AG04450 (cell line): ENCODE measurements around the gene SULT1A2. TPM values are rescaled to one million over a fixed set of nuclear protein-coding genes. Genes with fewer than 3 reads are reported as not detected.

Experiments used
- CTCF ChIA-PET: fragments of 300-600, 350-600 bp; formaldehyde crosslinking; extraction: SDS; loops from one replicate; lab custom pipeline; 2022; ENCODE audit warnings: antibody characterized with exemption, inconsistent platforms; lab: Charles Lee
- POLR2A ChIA-PET: fragments of 350-600 bp; formaldehyde crosslinking; extraction: SDS; loops from one replicate; lab custom pipeline; 2021; ENCODE audit warnings: antibody characterized with exemption, inconsistent platforms; lab: Yijun Ruan, JAX
- DNase-seq: peaks from one replicate; pipeline ENCODE4 v3.0.0-alpha.2; 2011; ENCODE audit warnings: low read depth, low spot score
- H3K27ac ChIP-seq: one replicate; pipeline ENCODE4 v1.5.1; 2012; ENCODE audit warnings: low read depth, low read length, control low read depth
- H3K27me3 ChIP-seq: one replicate; pipeline ENCODE4 v1.6.0; 2012; ENCODE audit warnings: low read length; ENCODE audit not compliant: control insufficient read depth, insufficient read depth
- H3K4me3 ChIP-seq: 2 replicates; pipeline ENCODE4 v1.5.1; 2011; ENCODE audit warnings: mild to moderate bottlenecking, low read depth, low read length, control low read depth
- H3K9me3 ChIP-seq: 2 replicates; pipeline ENCODE4 v1.5.1; 2012; ENCODE audit warnings: low read length; ENCODE audit not compliant: control insufficient read depth, insufficient read depth
- CTCF ChIP-seq: IDR thresholded peaks from 2 replicates; pipeline ENCODE4 v1.5.1; 2011; ENCODE audit warnings: low read depth, low read length, control low read depth, inconsistent platforms
- polyA plus RNA-seq: library from polyadenylated mRNA; depleted of rRNA; stranded (reverse); fragments of >200 nt; gene quantifications from 2 replicates; pipeline ENCODE4 v1.2.3, GENCODE V29; 2011

Gene SULT1A2
- polyA plus RNA-seq, 1 experiment = 0.12 TPM

- ChIA-PET CTCF (no interaction called here), POLR2A (no interaction called here)
- H3K4me3 ChIP-seq = no peak overlapping the region
Measured at GRCh38 chr16:28590384-28591340, 6.2 kb downstream of the SULT1A2 start.

GRCh38 chr16:28589930-28590329 lies 6.9 kb downstream of the SULT1A2 start:
- Histone ChIP-seq H3K27ac (no peak overlapping the region), H3K4me3 (no peak overlapping the region), H3K9me3 (no peaks in the 10 kb centered on the region), H3K27me3 (no peaks in the 10 kb centered on the region)
- no peak for TF ChIP-seq CTCF
- ChIA-PET CTCF (no interaction called here), POLR2A (no interaction called here)
- no peak for DNase-seq

More at GRCh38 chr16:28590384-28591340, 6.2 kb downstream of the SULT1A2 start:
- no peaks in the 10 kb centered on the region for H3K9me3 ChIP-seq
- H3K27ac ChIP-seq = no peak overlapping the region
- DNase-seq = no peak
- TF ChIP-seq CTCF = no peak
- no peaks in the 10 kb centered on the region for H3K27me3 ChIP-seq

GRCh38 chr16:28589069-28589468 lies 7.8 kb downstream of the SULT1A2 start:
- no peaks in the 10 kb centered on the region for H3K9me3 ChIP-seq
- POLR2A ChIA-PET = no interaction called here
- DNase-seq = no peak
- no peaks in the 10 kb centered on the region for H3K27me3 ChIP-seq
- no peak overlapping the region for H3K27ac ChIP-seq
- TF ChIP-seq CTCF = no peak
- CTCF ChIA-PET = no interaction called here
- no peak overlapping the region for H3K4me3 ChIP-seq

GRCh38 chr16:28587386-28587785 lies 9.5 kb downstream of the SULT1A2 start:
- ChIA-PET CTCF (no interaction called here), POLR2A (no interaction called here)
- H3K27me3 ChIP-seq = no peaks in the 10 kb centered on the region
- no peak for TF ChIP-seq CTCF
- no peaks in the 10 kb centered on the region for H3K9me3 ChIP-seq
- no peak for DNase-seq
- H3K27ac ChIP-seq = no peak overlapping the region
- H3K4me3 ChIP-seq = no peak overlapping the region

- Histone ChIP-seq H3K9me3 (no peaks in the 10 kb centered on the region), H3K27ac (no peak overlapping the region), H3K27me3 (no peaks in the 10 kb centered on the region), H3K4me3 (no peak overlapping the region)
- DNase-seq = no peak
- POLR2A ChIA-PET = no interaction called here
- TF ChIP-seq CTCF = no peak
- CTCF ChIA-PET = no interaction called here
Measured at GRCh38 chr16:28586466-28586865, 10.4 kb downstream of the SULT1A2 start.
